Activated T-cell treated with anti-CD3 and anti-CD28 coated beads, Interleukin-2, amount 50 U/mL, for 4 hours (primary cell): ENCODE data around the gene BEAN1. TPM values are rescaled to one million over a fixed set of nuclear protein-coding genes. Genes with fewer than 3 reads are reported as not detected.
"Not testable (repeated sequence)": the region's sequence is repeated elsewhere in the genome, so short reads cannot be mapped to it uniquely, and the experiment has no call there.

Source experiments
- ATAC-seq, 2 donors: fragments of 200-7000 bp; cut with Tn5 transposase; one replicate each; pipeline ENCODE4 v1.10.0; 2021
- DNase-seq: peaks from one replicate; pipeline ENCODE4 v3.0.0-alpha.2; 2020
- H3K27me3 Mint-ChIP-seq: one replicate; pipeline ENCODE4 v1.8.0; 2021; ENCODE audit warnings: low read depth, mixed read lengths
- H3K36me3 Mint-ChIP-seq: one replicate; pipeline ENCODE4 v1.8.0; 2022; ENCODE audit warnings: mixed read lengths; ENCODE audit not compliant: insufficient read depth
- H3K4me1 Mint-ChIP-seq: one replicate; pipeline ENCODE4 v1.8.0; 2021; ENCODE audit warnings: low read depth, mixed read lengths
- H3K4me3 Mint-ChIP-seq: one replicate; pipeline ENCODE4 v1.8.0; 2021; ENCODE audit warnings: mild to moderate bottlenecking, moderate library complexity, mixed read lengths
- H3K9me3 Mint-ChIP-seq: one replicate; pipeline ENCODE4 v1.8.0; 2021; ENCODE audit warnings: mixed read lengths
- total RNA-seq, 3 donors: library from RNA; stranded (reverse); gene quantifications; one replicate each; pipeline ENCODE4 v1.2.1, GENCODE V29; 2021

The BEAN1 gene
- total RNA-seq, 3 donors from 2014 or later: not detected

DNA sequence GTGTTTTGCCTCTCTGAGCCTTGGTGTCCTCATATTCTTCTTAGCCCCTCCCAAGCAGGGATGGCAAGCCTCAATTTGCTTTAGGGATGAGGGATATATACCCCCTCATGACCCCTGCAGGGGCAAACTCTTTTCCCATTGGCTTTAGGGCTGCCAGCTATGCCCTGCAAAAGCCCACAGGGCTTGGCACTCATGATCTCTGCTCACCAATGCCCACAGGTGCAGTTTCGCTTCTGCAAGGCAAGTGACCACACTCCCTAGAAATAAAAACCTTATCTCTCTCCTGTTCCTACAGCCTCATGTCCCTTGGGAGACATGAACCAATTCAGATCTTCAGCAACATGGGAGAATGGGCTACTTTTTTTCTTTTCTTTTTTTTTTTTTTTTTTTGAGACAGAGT lies 8.8 kb downstream of the BEAN1 start:
- Mint-ChIP-seq H3K27me3 (peaks cover 39% of the 10 kb centered on the region), H3K4me3 (no peak overlapping the region), H3K9me3 (no peaks in the 10 kb centered on the region), H3K4me1 (no peaks in the 10 kb centered on the region), H3K36me3 (no peaks in the 10 kb centered on the region)
- DNase-seq (no peak), ATAC-seq (no peak)

DNA sequence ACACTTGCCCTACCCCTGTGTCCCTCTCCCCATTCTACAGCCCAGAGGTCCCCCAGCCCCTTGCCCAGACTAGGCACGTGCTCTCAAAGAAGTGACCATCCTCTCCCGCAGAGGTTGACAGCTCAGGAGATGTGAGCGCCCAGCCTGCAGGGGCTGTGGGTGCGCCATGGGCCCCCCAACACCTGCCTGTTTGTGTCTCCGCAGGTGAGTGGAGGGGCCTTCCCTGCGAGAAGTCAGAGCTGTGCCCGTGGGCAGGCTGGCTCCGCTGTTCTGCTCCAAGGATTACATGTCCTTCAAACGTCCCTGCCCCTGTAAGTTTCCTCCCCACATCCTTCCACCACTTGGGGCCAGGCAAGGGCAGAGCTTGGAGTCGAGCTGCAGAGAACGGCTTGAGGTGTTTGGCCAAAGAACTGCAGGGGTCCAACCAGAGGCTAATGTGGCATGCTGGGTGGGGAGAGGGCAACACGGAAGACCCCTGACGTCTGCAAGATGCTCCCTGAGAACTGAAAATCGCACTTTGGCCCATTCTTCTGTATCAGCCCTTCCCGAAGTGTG lies 10.4 kb downstream of the BEAN1 start:
- no peak for ATAC-seq
- Mint-ChIP-seq H3K4me1 (no peaks in the 10 kb centered on the region), H3K9me3 (no peaks in the 10 kb centered on the region), H3K36me3 (no peaks in the 10 kb centered on the region), H3K4me3 (no peak overlapping the region), H3K27me3 (peaks cover 29% of the 10 kb centered on the region)
- DNase-seq: no peak

DNA sequence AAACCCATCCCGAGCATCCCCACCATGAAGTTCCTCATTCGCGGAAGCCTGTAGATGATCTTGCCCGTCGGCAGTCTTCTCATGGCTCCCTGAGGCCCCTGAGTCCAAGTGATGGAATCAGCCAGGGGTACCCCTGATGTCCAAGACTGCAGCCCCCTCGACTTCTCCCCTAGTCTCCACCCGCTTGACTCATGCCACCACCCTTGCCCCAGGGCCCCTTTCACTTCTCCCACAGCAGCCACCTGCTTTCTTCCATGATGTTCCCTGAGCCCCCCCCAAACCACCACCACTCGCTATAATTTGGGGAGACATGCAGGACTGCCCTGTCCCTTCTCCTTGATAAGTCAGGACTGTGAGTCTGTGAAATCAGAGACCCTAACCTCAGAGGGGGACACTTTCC lies 11.4 kb downstream of the BEAN1 start:
- Mint-ChIP-seq H3K4me3 (no peak overlapping the region), H3K36me3 (no peaks in the 10 kb centered on the region), H3K9me3 (no peaks in the 10 kb centered on the region), H3K4me1 (no peaks in the 10 kb centered on the region), H3K27me3 (peaks cover 24% of the 10 kb centered on the region)
- ATAC-seq (no peak), DNase-seq (no peak)

DNA sequence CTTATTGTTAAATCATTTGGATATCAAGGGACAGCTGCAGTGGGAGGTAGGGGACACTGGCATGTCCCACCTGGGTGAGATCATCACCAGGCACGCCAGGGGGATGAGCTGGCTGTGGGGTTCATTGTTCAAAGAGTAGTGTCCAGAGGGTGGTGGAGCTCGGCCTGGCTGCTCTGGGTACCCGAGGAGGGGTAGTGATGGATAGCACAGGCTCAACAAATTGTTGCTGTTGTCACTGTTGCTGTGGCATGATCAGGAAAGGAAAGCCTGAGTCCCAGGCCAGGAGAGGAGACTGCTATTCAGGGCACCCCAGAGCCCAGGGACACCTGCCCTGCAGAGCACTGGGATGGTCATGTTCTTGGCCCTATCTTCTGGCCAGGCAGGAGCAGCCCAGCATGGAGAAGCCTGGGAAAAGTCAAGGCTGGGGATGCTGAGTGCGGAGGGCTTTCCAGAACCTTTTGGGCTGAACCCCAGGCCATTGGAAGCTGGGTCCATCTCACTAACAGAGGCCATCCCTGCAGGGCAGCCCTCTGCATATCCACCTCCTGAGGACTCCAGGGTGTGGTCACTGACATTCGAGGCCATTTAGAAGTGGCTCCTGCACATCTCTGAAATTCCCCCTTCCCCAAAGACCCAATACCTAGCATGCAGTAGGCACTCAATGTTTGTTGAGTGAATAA lies 12.1 kb downstream of the BEAN1 start:
- Mint-ChIP-seq H3K27me3 (peaks cover 25% of the 10 kb centered on the region), H3K36me3 (no peaks in the 10 kb centered on the region), H3K4me1 (no peaks in the 10 kb centered on the region), H3K9me3 (no peaks in the 10 kb centered on the region), H3K4me3 (no peak overlapping the region)
- no peak for ATAC-seq
- no peak for DNase-seq

DNA sequence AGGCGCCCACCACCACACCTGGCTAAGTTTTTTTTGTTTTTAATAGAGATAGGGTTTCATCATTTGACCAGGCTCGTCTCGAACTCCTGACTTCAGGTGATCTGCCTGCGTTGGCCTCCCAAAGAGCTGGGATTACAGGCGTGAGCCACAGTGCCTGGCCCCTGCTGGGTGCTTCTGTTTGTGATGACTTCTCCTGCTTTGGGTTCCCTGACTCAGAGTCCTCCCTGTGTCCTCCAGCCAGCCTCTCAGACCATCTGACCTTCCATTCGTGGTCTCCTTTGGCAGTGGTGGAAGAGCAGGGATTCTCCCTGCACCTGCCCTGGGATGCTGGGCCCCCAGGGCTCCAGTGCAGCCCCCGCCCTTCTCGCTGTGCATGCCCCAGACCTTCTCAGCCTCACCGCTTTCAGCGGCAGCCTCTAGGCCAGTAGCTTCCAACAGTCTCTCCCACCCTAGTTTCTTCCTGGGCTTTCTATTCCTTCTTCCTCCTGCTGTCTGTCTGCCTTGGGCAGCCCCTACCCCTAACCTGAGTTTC lies 13.2 kb downstream of the BEAN1 start:
- Mint-ChIP-seq H3K36me3 (no peaks in the 10 kb centered on the region), H3K4me1 (no peaks in the 10 kb centered on the region), H3K4me3 (no peak overlapping the region), H3K9me3 (no peaks in the 10 kb centered on the region), H3K27me3 (peaks cover 22% of the 10 kb centered on the region)
- DNase-seq (no peak), ATAC-seq (no peak)

DNA sequence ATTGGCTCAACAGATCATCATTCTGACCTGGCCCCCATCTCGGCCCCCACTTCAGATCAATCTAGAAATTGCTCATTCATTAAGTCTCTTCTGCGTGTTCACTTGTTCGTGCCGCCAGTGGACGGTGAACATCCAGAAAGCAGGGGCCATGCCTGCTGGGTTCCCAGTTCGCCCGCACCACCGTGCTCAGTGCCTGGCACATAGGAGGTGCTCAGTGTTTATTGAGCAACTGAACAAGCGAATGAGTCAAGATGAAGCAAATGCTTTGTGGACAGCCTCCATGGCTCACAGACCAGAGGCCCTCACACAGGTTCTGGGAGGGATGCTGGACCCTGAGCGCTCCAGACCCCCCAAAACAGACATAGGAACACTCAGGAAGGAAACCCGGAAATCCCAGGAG lies 13.9 kb downstream of the BEAN1 start:
- Mint-ChIP-seq H3K4me1 (no peaks in the 10 kb centered on the region), H3K36me3 (no peaks in the 10 kb centered on the region), H3K4me3 (no peak overlapping the region), H3K27me3 (peaks cover 25% of the 10 kb centered on the region), H3K9me3 (no peaks in the 10 kb centered on the region)
- ATAC-seq (no peak), DNase-seq (no peak)

DNA sequence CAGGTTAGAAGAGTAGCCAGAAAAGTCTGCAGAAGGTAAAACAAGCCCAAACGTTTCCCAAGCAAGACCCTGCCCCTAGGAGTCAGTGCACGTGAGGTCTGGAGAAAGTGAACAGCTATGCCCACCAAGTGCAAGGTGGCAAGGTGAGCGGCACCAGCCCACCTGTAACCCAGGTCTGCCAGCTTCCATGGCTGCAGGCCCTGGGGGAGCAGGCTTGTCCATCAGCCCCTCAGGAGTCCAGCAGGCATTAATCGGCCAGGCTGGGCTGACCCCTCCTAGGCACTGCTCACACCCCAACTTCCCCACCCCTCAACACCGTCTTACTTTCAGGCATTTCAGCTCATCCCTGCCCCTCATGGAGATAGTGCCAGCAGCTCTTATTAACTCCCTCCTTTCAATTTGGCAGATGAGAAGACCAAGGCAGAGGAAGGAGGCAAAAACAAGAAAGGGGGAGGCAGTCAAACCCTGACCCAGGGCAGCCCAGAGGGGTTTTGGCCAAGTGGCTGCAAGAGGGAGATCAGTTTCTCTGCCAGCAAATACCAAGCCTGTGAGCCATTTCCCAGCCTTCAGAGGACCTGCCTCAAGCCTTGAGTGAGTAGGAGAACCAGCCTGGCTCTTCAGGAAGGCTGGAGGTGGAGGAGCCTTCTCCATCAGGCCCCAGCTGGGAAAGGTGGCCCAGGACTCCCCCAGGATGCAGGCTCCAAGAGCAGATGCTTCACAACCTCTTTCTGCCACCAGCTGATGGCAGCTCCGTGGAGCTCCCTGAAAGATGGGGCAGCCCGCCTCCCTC lies 14.7 kb downstream of the BEAN1 start:
- DNase-seq (no peak), ATAC-seq (no peak)
- H3K9me3 Mint-ChIP-seq: no peaks in the 10 kb centered on the region
- no peaks in the 10 kb centered on the region for H3K4me1 Mint-ChIP-seq
- H3K4me3 Mint-ChIP-seq: no peak overlapping the region
- H3K36me3 Mint-ChIP-seq: no peaks in the 10 kb centered on the region
- H3K27me3 Mint-ChIP-seq: peaks cover 25% of the 10 kb centered on the region

DNA sequence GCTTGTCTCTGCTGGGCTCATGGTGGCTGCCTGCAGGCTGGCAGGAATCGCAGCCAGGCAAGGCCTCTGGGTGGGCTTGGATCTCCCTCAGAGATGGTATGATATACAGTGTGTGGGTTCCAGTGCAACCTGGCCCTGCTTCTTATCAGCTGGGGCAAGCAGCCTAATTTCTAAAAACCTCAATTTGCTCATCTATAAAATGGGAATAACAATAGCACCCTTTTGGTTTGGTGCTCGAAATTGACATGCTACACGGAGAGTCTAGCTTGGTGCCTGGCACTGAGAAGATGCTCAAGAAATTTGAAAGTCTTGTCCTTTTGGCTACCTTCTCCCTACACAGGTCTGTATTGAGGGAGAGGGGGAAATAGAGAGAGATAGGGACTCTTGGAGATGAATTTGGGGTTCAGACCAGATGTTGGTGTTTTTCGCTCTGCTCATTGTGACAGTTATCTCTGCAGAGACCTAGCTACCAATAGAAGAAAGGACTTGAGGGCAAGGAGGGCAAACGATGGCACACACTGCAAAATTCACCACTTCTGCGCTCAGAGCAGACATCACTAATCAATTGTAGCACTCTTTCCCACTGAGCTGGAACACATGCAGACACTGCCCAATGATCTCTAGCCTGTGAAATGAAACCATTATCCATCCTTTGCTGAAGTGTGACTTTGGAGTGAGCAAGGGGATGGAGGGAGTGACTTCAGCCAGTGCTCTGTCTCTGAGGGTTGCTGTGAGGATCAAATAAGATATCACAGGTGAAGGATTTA lies 15.6 kb downstream of the BEAN1 start:
- Mint-ChIP-seq H3K9me3 (no peaks in the 10 kb centered on the region), H3K4me3 (no peak overlapping the region), H3K27me3 (peaks cover 25% of the 10 kb centered on the region), H3K4me1 (no peaks in the 10 kb centered on the region), H3K36me3 (no peaks in the 10 kb centered on the region)
- no peak for DNase-seq
- ATAC-seq: no peak

DNA sequence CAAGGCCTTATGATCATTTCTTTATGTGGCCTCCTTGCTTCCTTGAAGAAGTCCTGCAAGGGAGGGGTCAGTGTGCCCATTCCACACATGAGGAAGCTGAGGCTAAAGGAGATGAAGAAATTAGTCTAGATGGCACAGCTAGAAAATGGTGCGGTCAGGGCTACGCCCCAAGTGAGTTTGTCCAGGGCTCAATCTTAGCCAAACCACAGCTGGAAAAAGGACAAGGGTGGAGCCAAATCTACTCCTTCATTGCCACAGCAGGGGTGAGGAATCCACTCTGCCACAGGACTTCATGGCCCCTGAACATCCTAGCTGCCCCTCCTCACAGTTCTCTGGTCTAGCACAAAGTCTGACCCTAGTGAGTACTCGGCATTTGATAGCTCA lies 16.2 kb downstream of the BEAN1 start:
- Mint-ChIP-seq H3K9me3 (no peaks in the 10 kb centered on the region), H3K27me3 (peaks cover 25% of the 10 kb centered on the region), H3K4me1 (no peaks in the 10 kb centered on the region), H3K4me3 (no peak overlapping the region), H3K36me3 (no peaks in the 10 kb centered on the region)
- DNase-seq (no peak), ATAC-seq (no peak)

DNA sequence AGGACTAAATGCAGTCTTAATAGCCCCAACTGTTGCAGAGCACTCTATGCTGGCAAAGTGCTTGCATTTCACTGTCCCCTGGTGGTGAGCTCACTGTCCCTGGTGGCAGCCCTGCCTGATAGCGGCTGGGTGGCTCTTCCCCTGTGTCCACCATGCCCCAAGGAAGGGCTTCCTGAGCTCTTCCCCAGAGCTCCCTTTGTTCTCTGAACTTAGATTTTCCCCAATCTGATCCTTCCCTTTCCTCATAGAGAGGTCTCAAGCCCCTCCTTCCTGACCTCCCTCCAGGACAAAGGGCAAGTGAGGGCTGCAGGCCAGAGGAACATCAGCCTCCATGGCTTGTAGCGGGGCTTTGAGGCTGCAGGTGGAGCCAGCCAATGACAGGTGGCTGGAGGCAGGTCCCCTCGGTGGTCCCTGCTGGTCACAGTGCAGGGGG lies 17.0 kb downstream of the BEAN1 start:
- Mint-ChIP-seq H3K36me3 (no peaks in the 10 kb centered on the region), H3K9me3 (no peaks in the 10 kb centered on the region), H3K4me3 (no peak overlapping the region), H3K27me3 (peaks cover 18% of the 10 kb centered on the region), H3K4me1 (no peaks in the 10 kb centered on the region)
- ATAC-seq (no peak), DNase-seq (no peak)

DNA sequence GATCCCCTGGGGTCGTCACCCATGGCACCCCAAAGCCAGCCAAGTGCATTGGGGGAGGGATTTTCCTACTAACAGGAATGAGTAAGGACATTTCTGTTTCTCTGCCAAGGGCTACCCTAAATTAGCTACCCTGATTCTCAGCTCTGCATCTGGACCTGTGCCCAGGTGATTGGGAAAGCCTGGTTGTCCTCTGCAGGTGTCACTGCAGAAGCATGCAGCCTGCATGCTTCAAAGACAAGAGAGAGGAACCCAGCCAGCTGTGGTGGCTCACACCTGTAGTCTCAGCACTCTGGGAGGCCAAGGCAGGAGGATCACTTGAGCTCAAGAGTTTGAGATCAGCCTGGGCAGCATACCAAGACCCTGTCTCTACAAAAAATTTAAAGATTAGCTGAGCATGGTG lies 19.6 kb downstream of the BEAN1 start:
- Mint-ChIP-seq H3K4me3 (no peak overlapping the region), H3K36me3 (no peaks in the 10 kb centered on the region), H3K27me3 (peaks cover 8% of the 10 kb centered on the region), H3K9me3 (no peaks in the 10 kb centered on the region), H3K4me1 (no peaks in the 10 kb centered on the region)
- DNase-seq: no peak
- no peak for ATAC-seq

DNA sequence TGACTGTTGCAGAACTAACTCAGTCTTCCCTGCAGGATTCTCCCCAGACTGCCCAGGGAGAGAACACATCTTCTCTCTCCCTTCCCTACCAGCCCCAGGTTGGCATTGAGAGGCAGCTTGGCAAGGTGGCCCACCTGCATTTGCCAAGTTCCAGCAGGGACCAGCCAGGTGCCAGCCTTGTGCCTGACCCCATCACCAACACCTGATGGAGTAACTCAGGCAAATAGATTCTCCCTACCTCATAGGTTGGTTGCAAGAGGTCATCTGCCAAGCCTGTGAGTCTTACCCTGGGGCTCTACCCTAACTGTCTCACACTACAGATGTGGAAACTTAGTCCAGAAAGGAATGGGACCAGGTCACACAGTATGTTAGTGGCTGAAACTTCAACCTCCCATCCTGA lies 20.4 kb downstream of the BEAN1 start:
- no peak for ATAC-seq

DNA sequence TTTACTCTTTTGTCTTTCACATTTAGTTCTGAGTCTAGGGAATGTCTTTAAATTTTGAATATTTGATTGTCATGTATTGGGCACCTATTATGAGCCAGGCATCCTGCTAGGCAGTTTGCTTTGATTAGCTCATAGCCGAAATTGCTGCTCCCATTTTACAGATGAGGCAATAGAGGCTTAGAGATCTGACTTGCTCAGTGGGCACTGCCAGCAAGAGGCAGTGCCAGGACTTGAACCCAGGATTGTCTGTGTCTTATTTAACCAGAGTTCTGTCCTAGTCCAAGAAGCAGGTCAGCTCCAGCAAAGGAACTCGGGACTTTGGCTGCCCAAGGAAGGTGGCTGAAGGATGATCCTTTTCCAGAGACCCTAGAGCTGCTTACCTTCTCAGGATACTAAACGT lies 24.5 kb downstream of the BEAN1 start:
- Mint-ChIP-seq H3K36me3 (no peaks in the 10 kb centered on the region), H3K4me3 (no peak overlapping the region), H3K4me1 (no peaks in the 10 kb centered on the region), H3K9me3 (no peaks in the 10 kb centered on the region), H3K27me3 (no peaks in the 10 kb centered on the region)
- DNase-seq: no peak
- no peak for ATAC-seq

More for the DNA sequence above, 20.4 kb downstream of the BEAN1 start:
- Mint-ChIP-seq H3K27me3 (peaks cover 8% of the 10 kb centered on the region), H3K4me1 (no peaks in the 10 kb centered on the region), H3K36me3 (no peaks in the 10 kb centered on the region), H3K4me3 (no peak overlapping the region), H3K9me3 (no peaks in the 10 kb centered on the region)
- no peak for DNase-seq

DNA sequence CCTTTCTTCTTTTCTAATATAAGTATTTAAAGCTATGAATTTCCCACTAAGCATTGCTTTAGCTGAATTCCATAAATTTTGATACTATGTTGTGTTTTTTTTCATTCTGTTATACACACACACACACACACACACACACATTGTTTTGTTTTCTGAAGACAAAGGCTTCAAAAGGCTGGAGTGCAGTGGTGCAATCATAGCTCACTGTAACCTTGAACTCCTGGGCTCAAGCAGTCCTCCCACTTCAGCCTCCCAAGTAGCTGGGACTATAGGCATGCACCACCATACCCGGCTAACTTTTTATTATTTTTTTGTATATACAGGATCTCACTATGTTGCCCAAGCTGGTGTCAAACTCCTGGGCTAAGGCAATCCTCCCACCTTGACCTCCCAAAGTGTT lies 26.1 kb downstream of the BEAN1 start:
- not testable (repeated sequence) for H3K4me1 Mint-ChIP-seq, DNase-seq, H3K36me3 Mint-ChIP-seq, H3K27me3 Mint-ChIP-seq, ATAC-seq, H3K4me3 Mint-ChIP-seq, H3K9me3 Mint-ChIP-seq
